ENCODE results near the gene NKAIN2.
"Not testable (repeated sequence)": the region's sequence is repeated elsewhere in the genome, so short reads cannot be mapped to it uniquely, and the experiment has no call there.

The NKAIN2 gene

DNA sequence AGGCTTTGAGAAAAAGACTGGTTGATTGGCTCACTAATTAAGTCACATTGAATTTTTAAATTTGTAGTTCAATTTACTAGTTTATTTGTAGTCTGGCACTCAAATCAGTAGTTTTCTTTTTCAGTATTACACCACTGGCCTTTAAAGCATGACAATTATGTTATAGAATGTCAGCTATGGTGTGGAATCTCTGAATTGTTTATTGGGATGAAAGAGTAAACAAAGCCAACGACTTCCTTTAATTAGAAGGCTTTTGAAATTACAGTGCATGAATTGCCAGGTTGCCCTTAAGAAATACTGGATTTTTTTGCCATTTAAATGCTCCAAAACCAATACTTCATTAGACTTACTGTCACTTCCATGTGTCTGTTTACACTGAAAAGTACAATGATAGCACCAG, 731.6 kb downstream of the NKAIN2 start:
- no peak for DNase-seq

- no peak for DNase-seq
Measured at GRCh38 chr6:124535746-124536145, 732.1 kb downstream of the NKAIN2 start.

DNA sequence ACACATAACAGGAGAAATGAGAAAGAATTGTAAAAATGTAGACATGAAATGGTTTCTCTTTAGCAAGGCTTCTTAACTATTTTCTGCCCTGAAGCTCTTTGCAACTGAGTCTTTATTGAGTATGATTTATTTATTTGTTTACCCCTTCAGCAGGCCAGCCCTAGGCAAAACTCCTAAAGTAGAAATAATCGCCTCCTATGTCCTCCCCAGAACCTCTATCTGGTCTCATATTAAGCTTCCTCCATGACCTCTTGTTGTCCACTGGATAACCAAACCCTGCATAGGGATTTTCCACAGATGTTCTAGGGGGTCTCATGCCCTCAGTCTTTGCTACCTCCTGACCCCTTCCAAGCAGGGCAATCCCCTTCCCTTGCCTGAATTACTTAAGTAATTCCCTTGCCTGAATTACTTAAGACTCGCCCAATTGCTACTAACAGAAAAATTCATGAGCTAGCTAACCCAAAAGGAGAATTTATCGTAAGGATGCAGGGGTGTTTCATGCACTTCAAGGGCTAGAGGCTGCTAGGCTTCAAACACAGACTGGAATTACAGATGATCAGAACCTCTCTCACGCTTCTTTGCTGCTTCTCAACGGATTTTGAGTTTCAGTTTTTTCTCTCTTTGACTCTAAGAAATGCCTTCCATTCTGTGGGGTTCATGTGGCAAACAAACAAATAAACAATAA, 732.6 kb downstream of the NKAIN2 start:
- DNase-seq: no peak

GRCh38 chr6:124536842-124537191, 733.2 kb downstream of the NKAIN2 start:
- no peak for DNase-seq

DNA sequence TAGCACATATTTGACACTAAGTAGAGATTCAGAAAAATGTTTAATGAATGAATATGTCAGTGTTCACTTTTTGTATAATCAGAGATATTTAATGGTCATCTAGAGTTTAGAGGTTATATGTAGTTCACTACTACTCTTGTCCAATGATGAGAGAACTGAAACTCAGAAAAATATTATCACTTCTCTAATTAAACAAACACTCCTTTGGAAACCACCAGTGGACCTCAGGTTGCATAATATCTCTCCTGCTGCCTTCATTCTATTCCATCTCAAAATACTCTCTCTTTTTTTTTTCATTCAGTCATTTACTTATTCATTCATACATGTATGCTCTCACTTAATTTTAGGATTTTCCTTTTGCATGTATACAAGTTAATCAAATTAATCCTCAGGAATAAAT, 735.4 kb downstream of the NKAIN2 start:
- no peak for DNase-seq

DNA sequence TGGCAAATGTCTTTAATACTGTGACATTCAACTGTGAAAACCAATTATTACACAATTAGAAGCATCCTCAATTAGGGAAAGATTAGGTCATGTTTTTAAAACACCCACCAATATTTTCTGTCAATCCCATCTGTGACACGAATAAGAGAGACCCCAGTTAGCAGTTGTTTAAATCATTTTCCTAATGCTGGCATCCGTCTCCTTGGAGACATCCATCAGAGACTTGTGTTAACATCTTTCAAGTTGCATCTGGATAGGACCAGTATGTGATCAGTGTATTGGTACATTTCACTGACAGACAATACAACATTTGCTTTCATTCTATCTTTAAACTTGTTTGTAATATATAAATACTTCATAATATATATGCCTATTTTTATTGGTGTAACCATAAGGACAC, 737.9 kb downstream of the NKAIN2 start:
- DNase-seq: no peak

- no peak for DNase-seq
Measured at GRCh38 chr6:124546601-124547000, 742.9 kb downstream of the NKAIN2 start.

DNA sequence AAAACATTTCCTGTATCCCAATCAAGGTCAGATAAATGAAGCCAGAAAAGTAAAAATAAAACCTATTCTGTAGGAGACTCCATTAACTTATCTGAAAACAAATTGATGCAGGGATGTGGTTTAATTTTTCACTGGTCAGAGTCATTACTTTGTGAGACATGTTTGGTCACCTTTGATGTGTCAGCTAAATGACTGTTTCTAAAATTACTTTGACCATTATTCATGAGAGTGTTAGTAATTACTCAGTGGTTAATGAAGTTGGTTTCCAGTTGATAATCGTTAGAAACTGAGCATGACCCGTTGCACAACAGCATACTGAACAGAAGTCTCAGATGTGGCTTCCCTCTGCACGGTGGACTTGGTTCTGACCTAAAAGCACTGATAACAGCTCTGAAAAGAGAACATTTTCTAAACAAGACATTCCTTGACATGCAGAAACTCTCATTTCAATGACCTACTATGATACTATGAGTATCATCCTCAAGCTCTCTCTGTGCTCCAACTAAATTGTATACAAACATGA, 748.1 kb downstream of the NKAIN2 start:
- DNase-seq: no peak

DNA sequence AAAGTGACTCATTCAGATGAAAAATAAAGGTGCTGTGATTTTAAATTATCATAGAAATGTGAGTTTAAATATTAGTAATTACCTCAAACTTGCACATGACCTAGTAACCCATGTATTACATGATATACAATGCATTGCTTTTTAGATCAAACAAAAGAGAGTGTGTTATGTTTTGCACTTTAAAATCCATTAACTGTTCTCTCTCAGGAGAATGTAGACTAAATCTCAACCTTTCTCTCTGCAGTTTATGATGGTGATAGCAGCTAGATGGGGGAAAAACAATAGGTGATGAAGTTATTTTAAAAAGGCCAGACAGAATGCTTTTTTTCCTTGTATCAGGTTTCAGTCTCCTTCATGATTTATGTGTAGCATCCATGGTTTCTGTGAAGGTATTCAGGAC, 754.2 kb downstream of the NKAIN2 start:
- no peak for DNase-seq

GRCh38 chr6:124560078-124560477, 756.4 kb downstream of the NKAIN2 start:
- not testable (repeated sequence) for DNase-seq

DNA sequence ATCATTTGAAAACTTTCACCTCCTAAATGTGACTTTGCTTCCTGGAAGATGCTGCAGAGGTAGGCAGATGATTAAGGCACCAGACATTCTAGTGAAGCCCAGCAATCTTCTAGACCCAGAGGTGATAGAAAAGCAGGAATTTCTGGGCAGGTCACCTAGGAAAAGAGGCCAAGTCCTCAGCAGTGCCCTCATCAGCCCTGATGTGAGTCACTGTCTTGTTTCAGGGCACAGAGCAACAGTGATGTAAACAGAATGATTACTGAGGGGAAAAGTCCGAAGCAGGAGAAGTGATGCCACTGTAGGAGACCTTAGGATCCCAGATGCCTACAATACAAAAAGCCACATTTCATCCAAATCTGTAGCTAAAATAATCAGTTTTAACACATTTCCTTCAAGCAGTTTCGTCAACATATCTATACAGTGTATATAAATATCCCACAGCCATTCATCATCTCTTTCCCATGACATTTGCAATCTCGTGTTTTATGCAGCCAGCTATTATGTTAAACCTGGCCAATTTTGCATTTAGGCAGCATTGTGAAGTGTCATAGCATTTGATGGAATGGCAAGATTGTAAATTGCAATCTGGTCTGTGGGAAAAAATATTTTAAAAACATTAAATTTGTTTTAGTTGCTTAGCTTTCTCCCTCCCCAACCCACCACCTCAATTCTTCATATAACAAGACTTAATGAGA, 757.4 kb downstream of the NKAIN2 start:
- DNase-seq: no peak

- no peak for DNase-seq
Measured at GRCh38 chr6:124561635-124562130, 758.0 kb downstream of the NKAIN2 start.

DNA sequence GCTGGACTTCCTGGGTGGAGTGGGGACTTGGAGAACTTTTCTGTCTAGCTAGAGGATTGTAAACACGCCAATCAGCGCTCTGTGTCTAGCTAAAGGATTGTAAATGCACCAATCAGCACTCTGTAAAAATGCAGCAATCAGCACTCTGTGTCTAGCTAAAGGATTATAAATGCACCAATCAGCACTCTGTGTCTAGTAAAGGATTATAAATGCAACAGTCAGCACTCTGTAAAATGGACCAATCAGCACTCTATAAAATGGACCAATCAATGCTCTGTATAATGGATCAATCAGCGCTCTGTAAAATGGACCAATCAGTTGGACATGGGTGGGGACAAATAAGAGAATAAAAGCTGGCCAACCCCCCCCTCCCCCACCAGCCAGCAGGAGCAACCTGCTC, 760.5 kb downstream of the NKAIN2 start:
- DNase-seq: not testable (repeated sequence)

DNA sequence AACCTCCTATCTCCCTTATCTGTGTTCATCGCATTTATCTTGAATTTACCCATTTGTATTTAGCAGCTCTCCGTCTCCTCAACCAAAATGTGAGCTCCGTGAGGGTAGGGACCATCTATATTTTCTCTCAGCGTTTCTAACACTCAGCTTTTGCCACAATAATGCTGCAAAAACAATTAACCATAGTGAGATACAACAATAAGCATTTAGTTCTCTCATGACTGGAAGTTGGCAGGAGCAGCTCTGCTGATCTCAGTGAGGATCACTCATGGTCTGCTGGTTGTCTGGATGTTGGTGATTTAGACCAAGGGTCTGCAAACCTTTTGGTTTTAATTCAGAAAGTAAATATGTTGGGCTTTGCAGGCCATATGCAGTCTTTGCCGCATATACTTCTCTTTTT, 763.7 kb downstream of the NKAIN2 start:
- no peak for DNase-seq

DNA sequence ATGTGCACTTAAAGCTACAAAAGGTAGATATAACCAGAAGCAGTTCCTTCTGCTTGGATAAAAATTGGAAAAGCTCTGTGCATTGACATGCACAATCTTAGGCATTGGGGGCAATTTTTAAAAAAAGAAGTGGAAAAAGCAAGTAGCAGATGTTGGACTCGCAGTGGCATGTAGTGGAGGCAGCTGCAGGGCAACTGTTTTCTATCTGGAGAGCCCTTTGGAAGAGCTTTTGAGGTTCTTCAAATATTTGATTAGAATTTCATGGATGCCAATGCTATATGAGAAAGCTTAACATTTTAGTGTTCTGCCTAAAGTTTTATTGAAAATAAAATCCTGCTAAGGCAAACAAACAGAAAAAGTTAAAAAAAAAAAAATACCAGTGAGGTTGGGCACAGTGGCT, 770.3 kb downstream of the NKAIN2 start:
- peak; percentile 28 for DNase-seq

GRCh38 chr6:124577734-124578281, 774.1 kb downstream of the NKAIN2 start:
- DNase-seq: no peak

- DNase-seq: no peak
Measured at GRCh38 chr6:124590001-124590400, 786.3 kb downstream of the NKAIN2 start.

- no peak for DNase-seq
Measured at GRCh38 chr6:124599656-124600055, 796.0 kb downstream of the NKAIN2 start.

GRCh38 chr6:124604719-124605118, 801.1 kb downstream of the NKAIN2 start:
- no peak for DNase-seq

DNA sequence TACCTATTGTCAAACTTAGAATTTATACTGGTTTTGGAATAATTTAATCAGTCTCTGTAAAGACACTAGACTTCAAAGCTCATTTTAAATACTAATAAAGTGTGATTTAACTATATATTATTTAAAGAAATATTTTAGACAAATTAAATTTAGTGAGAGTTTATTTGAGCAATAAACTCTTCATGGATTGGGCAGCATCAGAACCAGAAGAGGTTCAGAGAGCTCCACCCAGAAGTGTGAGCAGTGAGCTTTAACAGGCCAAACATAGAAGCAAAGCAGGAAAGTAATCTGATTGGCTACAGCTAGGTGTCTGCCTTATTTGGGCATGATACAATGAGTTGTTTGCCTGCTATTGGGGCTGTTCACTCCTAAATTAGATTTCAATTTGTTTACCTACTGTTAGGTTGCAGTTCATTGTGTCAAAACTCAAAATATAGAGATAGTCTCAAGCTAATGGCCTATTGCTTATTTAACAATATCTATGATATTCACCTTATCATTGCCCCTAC, 803.5 kb downstream of the NKAIN2 start:
- DNase-seq: no peak

- no peak for DNase-seq
Measured at GRCh38 chr6:124613031-124613430, 809.4 kb downstream of the NKAIN2 start.

GRCh38 chr6:124622351-124622750, 818.7 kb downstream of the NKAIN2 start:
- no peak for DNase-seq

GRCh38 chr6:124633655-124634054, 830.0 kb downstream of the NKAIN2 start:
- DNase-seq: no peak

DNA sequence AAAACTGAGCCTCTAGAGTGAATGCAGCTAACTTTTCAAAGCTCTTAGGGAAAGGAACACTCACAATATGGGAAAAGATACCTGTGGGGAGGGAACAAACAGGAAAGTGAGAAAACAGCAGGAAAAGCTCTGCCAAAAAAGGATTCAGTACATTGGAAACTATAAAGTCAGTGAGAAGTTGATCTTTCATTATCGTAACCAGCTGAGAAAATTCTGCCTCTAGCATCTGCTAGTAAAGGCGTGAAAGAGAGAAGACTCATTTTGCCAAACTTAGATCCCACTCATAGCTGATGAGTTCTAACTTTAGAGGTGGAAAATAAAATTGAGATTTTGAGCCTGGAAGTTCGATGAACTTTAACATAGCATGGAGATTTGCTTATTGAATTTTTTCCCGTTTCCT, 836.8 kb downstream of the NKAIN2 start:
- DNase-seq: no peak
